ENCODE data around the gene RFT1.

Gene RFT1

DNA sequence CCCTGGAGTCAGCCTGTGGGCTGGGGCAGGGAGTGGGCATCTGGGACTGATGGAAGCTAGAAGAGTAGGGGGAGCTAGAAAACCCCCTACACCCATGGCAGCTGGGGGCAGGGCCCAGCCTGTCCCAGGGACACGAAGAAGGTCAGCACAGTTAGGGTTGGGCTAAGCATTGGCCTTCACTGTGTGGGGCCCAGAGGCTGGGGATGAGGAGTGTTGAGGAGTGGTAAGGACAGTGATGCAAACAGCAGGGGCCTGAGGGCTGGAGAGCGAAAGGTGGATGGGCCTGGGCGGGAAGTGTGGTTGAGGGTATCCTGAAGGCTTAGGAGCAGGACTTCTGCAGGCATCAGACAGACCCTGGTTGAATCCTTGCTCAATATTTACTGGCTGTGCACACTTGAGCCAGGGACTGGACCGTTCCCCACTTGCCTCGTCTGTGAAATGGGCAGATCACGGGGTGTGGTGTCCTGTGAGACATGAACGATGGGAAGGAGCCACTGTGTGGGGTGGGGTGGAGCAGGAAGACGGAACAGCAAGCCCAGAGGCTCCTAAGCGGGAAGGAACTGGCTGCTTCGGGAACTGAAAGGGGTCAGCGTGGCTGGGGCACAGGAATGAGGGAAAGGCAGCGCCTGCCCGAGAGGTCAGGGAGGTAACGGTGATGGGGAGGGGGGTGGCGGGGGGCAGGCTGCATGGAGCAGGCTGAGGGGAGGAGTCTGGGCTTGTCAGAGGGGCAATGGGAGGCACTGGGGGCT lies 38.1 kb upstream of the RFT1 start:
- H3K4me3 ChIP-seq (replicated peaks; ENCODE audit: low read depth, low read length), result no peak overlapping the region
- no peak for DNase-seq (ENCODE audit: low read depth)
- TF ChIP-seq, protein P1, sequence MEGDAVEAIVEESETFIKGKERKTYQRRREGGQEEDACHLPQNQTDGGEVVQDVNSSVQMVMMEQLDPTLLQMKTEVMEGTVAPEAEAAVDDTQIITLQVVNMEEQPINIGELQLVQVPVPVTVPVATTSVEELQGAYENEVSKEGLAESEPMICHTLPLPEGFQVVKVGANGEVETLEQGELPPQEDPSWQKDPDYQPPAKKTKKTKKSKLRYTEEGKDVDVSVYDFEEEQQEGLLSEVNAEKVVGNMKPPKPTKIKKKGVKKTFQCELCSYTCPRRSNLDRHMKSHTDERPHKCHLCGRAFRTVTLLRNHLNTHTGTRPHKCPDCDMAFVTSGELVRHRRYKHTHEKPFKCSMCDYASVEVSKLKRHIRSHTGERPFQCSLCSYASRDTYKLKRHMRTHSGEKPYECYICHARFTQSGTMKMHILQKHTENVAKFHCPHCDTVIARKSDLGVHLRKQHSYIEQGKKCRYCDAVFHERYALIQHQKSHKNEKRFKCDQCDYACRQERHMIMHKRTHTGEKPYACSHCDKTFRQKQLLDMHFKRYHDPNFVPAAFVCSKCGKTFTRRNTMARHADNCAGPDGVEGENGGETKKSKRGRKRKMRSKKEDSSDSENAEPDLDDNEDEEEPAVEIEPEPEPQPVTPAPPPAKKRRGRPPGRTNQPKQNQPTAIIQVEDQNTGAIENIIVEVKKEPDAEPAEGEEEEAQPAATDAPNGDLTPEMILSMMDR (IDR thresholded peaks at IDR 0.05; ENCODE audit: low read length, missing control alignments), result no peak

DNA sequence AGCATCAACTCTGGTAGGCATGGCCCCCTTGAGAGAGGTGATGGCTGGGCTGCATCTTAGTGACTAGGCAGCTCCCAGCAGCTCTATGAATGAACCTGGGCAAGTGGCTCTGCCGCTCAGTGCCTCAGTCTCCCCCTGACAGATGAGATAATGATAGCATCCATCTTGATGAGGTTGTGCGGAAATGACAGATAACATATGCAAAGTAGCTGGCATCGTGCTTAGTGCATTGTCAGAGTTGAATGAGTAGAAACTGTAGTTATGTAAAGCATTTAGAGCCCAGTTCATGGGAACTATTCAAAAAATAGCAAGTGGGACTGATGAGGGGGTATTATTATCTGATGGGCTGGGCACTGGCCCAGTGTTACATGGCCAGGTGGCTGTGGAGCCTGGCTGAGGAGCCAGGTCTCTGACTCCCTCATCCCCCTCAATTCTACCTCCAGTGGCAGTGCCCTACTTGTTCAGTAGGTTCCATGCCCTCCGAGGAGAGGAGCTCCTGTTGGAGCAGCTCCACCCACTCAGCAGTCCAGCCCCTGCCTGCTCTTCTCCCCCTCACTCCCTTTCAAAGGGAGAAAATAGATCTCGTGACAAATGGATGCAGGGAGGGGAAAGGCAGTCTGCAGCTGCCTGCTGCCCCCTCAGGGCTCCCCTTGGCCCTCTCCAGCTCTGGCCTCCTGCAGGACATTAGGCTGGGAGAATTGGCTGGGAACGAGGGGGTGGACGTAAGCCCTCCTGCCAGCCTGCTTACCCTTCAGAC lies 37.4 kb upstream of the RFT1 start:
- no peak overlapping the region for H3K4me3 ChIP-seq (replicated peaks; ENCODE audit: low read depth, low read length)
- TF ChIP-seq, protein P1 (IDR thresholded peaks at IDR 0.05; ENCODE audit: low read length, missing control alignments), result no peak
- peak; percentile 20 for DNase-seq (ENCODE audit: low read depth)

DNA sequence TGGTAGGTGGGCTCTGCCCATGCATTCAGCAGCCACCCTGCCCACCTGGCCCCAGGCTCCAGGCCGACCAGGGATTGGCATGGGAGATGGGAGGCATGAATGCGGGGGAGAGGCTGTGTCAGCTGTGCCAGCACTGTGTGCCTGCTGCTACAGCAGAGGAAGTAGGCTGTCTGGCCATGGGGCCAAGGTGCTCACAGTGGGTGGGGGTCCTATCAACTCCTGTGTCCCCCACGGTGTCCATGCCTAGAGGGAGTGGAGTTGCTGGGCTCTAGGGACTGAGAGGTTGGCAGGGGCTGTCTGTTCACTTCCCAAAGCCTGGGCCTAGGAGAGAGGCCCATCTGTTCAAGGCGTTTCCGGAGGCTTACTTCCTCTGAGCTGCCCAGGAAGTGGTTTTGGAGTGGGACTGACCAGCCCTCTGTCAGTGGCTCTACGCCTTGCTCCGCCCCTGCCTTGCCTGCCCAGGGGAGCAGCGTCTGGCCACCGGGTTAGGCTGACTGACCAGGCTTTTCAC lies 36.6 kb upstream of the RFT1 start:
- peak; percentile 76 for DNase-seq (ENCODE audit: low read depth)
- TF ChIP-seq, protein P1 (IDR thresholded peaks at IDR 0.05; ENCODE audit: low read length, missing control alignments), result no peak
- H3K4me3 ChIP-seq (replicated peaks; ENCODE audit: low read depth, low read length), result no peak overlapping the region

DNA sequence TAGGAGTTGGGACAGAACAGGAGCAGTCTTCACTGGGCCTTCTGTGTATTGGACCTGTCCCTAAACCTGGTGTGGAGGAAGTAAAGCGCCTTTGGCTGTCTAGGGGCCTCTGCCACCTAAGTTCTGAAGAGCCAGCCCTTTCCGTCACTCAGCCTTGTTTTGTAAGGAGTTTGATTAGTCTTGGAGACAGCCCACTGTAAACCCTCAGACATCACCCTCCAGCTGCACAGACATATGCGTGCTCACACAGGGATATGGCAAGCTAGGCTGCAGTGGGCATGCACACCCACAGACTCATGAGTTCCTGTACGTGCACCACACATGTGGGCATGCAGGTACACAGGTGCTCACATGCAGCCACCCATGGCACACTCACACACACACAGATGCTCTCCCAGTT lies 36.0 kb upstream of the RFT1 start:
- TF ChIP-seq, protein P1 (IDR thresholded peaks at IDR 0.05; ENCODE audit: low read length, missing control alignments), result no peak
- no peak for DNase-seq (ENCODE audit: low read depth)
- no peak overlapping the region for H3K4me3 ChIP-seq (replicated peaks; ENCODE audit: low read depth, low read length)

DNA sequence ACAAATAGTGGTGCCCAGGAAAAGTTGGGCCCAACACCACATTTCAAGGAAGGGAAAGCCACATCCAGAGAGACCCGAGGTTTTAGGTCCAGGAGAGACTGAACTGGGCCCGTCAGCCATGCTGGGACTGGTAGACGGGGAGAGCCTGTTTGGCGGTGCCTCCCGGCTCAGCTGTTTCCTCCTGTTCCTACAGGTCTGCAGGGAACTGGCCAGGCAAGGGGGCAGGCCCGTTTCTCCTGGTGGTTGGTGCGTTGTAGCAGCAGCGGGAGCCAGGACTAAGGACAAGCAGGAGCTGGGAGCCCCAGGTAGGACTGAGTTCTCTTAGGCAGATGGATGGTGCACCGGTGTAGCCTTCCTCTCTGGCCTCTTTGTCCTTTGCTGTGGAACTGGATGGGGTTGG lies 34.7 kb upstream of the RFT1 start:
- no peak for DNase-seq (ENCODE audit: low read depth)
- TF ChIP-seq, protein P1 (IDR thresholded peaks at IDR 0.05; ENCODE audit: low read length, missing control alignments), result no peak
- no peak overlapping the region for H3K4me3 ChIP-seq (replicated peaks; ENCODE audit: low read depth, low read length)

DNA sequence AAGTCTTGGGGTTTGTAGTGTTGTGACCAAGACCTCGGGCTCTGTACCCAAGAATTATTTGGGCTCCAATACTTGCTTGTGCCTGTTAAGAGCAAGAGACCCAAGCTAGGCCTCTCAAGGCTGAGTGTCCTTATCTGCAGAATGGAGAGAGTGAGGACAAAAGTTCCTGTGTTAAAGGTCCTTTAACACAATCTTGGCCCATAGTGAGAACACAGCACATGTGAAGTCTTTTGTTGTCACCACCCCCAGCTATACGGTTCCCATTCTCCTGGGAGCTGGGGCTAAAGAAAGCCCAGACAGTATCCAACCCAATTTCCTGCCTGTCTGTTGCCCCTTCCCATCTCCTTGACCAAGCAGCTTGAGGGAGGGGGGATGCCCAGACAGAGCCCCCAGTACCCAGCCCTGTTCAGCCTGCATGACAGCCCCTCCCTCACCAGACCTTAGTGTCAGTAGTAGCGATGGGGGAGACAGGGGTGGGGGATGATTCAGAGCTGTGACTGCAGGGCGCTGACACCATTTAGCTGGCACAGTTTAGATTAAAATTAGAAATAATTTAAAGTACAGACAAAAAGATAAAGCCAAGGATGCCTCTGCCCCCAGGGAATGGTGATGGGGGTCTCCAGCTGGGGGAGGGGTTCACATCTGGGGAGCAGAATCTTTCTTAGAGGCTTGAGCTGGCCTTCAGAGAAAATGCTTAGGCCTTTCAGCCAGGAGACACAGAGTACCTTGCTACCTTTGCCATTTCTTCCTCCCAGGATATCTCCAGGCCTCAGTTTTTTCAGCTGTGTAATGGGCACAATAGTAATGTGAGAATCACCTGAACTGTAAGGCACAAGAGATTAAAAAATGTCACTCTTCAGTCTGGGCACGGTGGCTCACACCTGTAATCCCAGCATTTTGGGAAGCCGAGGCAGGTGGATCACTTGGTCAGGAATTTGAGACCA lies 33.5 kb upstream of the RFT1 start:
- TF ChIP-seq, protein P1 (IDR thresholded peaks at IDR 0.05; ENCODE audit: low read length, missing control alignments), result no peak
- DNase-seq (ENCODE audit: low read depth), result peak; percentile 12
- peak overlapping the region; percentile 83 for H3K4me3 ChIP-seq (replicated peaks; ENCODE audit: low read depth, low read length)

All from fibroblast of pulmonary artery (primary cell).